HK-2 (cell line): ENCODE results near the gene GBE1.
"Not testable (repeated sequence)": the region's sequence is repeated elsewhere in the genome, so short reads cannot be mapped to it uniquely, and the experiment has no call there.

Source experiments
- DNase-seq: peaks from one replicate; pipeline ENCODE4 v3.0.0-alpha.2; 2018; ENCODE audit not compliant: unreplicated experiment

The GBE1 gene

DNA sequence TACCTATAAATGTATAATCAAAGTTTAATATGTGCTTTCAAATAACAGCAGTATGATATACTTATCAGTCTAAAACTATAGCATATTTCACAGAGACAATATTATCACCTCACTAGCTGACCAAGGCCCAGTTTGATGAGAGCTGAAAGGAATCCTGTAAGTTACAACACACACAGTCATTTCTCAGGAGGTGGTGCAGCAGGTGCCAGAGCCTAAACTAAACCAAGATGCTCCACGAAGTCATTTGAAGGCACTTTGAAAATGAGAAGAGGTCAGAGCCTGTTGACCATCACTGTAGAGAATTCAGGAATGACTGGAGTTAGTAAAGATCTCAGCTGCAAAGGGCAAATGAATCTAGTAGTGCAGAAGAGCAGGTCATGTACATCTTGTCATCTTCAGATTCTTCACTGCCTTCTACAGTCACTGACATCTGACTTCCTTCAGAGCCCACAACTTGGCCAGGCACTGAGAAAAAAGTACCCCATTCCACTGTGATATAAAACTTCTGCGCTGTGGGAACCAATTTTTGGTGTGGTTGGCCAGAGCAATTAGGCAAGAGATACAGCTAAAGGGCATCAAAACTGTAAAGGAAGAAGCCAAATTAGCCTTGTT is 7.9 kb downstream of the GBE1 start:
- no peak for DNase-seq

DNA sequence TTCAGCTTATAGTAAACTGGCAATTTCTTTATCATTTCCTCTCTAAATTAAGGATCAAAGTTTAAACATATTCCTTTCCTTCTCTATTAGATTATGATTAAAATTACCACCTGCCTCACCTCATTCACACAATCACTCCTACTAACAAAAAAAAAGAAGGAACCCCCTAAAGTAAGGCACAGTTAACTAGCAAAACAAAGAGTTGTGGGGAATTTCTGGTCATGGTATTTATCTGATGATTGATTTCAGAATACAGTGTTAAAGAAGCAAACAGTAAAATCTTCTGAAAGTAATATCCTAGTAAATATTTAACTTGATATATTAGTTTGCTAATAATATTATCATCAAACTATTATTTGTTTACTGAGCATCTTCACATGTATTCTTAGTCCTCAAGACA is 8.8 kb downstream of the GBE1 start:
- DNase-seq = no peak

DNA sequence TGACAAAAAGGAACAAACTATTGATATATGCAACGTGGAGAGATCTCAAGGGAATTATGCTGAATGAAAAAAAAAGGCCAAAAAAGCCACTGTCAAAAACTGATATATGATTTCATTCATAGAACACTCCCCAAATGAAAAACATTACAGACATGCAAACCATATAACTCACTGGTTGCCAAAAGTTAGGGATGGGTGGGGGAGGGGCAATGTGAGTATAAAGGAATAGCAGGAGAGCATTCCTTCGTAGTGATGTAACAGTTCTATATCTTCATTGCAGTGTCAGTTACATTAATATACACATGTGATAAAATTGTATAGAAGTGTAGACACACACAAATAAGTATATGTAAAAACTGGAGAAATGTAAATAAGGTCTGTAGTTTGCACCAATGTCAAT is 12.2 kb downstream of the GBE1 start:
- DNase-seq = no peak

DNA sequence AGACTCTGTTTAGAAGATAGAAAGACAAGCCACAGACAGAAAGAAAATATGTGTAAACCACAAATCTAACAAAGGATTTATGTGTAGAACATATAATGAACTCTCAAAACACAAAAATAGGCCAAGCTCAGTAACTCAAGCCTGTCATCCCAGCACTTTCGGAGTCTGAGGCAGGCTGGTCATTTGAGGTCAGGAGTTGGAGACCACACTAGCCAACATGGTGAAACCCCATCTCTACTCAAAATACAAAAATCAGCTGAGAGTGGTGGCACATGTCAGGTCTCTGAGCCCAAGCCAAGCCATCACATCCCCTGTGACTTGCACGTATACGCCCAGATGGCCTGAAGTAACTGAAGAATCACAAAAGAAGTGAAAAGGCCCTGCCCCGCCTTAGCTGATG is 14.2 kb downstream of the GBE1 start:
- not testable (repeated sequence) for DNase-seq

DNA sequence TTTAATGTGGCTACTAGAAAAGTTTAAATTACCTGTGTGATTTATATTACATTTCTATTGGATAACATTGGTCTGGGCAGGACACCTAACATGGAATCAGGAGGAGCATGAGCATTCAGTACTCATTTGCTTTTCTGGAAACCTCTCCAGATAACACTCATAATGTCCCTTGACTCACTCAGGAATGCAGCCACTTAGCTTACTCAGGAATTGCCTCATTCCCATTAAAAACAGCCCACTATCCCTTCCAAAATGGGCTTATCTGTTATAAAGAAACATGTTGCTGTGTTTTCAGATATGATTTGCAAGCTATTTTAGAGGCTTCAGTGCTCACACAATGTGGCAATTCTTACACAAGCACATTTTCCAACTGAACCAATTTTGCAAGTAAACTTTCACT is 17.1 kb downstream of the GBE1 start:
- DNase-seq = no peak

DNA sequence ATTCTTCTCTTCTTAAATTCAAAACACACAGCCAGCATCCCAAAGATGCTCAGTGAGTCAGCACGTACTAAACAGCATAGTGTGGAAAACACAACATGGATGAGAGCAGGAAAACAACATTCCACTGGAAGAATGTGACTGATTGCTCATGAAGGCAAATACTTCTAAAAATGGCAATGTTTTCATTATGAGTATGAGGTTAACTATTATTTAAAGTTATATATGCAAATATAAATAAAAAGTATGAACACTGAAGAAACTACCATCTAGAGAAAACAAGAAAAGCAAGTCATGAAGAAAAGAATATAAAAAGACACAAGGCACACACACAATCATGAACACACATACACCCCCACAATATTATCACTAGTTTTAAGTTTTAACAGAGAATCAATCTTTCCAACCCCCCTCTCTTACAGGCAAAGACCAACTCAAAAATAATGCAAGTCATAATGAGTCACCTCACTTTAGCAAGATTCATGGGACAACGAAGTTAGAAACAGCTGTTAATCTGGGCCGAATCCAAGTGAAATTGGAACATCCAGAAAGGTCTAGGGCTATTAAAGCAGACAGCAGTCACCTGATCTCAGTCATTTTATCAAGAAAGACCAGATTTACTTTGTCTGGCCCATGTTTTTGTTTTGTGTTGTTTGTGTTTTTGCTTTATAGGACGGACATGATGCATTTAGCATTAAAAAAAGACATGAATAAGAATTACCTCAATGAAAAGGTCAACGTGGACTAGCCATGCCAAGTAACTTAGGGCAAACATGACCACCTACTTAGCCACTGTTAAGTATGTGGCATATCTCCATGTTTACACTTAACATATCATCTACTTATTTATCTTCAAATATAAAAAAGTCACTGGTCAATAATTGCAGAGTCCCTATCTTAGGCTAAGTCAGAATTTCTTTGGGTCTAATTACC is 18.1 kb downstream of the GBE1 start:
- no peak for DNase-seq

DNA sequence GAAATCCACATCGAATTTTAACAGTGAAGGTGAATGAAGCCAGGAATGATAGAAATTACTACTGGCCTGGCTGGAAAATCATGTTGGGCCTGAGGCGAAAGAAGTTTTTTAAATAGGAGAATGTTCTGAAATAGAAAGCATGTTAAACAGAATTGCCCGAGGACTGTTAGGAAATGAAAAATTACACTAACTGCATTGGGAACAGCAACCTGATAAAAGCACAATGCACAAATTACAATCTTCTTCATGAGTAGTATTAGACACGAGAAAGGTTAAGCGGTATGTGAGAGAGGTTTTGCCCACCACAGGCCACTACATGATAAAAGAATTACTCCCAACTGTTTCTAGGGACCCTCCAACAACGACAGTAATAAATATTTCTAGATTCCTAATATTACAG is 18.9 kb downstream of the GBE1 start:
- no peak for DNase-seq

DNA sequence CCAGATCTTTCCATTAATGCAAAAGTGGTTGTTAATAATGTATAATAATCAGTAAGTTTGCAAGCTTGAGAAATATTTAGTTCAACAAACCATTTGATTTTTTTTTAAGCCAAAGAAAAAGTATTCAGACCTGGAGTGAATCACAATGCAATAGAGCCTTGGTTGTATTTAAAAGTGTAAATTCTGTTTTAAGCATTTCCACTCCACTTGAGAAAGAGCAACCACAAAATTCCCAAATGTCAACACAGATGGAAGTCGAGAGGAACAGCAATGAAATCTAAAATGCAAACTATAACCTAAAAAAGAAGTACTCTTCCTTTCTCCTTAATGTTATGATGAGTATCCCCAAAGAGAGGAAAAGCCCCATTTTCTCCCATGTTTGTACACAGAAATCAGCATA is 20.2 kb downstream of the GBE1 start:
- DNase-seq = no peak

DNA sequence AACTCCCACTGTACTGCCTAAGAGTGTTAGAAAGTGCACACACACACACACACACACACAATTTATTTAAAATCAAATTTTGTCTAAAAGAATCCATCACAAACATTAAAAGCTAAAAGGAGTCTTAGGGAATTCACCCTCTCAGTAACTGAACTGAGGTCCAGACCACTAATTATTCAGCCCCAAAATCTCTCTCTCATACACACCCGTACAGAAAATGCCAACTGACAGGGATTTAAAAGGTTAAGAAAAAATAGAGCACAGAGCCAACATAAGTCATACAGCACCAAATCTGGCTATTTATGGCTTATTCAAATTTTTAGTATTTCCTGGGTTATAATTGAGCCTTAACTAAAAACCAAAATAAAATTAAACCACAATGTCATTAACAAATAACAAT is 20.7 kb downstream of the GBE1 start:
- DNase-seq = no peak

DNA sequence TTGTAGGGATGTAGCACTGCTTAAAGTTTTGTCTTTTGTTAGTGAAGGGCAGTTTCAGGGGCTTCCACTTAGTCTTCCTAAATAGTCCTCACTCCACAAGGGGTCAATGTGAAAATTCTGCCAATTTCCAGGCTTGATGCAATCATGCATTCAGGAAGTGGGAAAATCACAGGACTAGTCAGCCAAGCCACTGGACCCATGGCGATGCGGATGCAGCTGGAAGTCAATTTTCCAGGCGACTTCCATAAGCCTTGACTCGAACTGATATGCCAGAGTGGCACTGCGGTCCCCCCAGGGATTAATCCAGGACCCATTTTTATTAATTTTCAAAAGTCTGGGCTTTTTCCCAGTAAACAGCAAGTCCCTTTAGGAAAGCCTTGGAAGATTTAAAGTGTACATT is 26.1 kb downstream of the GBE1 start:
- DNase-seq = no peak

DNA sequence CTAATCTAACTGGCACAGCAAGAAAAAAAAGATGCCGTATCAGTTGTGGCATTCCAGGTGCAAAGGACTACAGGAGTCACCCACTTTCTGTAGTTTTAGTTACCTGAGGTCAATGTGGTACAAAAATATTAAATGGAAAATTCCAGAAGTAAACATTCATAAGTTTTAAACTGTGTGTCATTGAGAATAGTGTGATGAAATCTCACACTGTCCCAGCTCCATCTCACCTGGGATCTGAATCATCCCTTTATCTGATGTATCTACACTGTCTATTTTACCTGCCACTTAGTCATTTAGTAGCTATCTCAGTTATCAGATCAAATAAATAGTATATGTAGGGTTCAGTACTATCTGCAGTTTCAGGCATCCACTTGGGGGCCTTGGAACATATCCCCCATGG is 26.7 kb downstream of the GBE1 start:
- no peak for DNase-seq

DNA sequence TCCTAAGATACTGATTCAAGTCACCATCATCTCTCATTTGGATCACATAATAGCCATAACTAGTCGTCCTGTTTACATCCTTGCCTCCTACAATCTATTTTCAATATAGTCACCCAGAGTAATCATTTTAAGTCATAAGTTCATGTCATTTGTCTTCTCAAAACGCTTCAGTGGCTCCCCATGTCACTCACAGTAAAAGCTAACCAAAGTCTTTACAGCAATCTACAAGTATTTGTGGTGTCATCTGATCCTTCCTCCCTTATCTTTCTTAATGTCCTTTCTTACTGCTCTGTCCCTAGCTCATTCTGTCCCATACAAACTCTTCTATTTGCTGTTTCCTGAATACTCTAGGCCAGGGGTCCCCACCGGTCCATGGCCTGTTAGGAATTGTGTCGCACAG is 28.8 kb downstream of the GBE1 start:
- no peak for DNase-seq

DNA sequence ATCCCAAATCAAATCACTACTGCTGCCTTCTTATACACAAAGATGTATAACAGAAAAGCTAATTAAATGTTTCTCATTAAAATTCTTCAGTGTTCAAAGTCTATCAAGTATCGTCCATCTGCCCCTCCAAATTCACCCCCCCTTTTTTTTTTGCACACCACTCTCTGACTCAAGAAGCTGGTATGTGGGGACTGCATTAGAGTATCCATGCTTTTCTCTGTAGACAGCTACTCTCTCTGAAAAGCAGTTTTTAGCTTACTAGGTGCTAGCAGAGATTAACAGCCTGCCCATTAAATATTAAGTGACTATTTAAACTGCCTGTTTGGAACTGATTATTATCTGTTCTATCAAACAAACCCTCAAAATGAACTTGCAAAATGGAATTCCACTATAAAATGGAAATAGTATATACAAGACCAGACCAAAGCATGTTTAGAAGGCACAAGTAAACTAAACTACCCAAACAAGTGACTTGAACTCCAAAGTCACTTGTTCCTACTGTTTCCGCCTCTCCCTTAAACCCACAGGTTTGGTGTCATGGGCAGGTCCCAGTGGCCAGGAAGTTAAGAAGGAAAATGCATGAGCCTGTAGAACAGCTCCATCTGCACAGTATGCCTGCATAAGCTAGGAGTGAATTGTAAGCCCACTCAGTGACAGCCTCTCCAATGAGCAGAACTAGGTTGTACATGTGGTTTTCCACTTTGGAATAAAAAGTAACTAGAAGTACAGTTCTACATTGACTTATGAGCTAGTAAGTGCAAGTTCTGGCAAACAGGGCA is 32.5 kb downstream of the GBE1 start:
- DNase-seq = no peak

DNA sequence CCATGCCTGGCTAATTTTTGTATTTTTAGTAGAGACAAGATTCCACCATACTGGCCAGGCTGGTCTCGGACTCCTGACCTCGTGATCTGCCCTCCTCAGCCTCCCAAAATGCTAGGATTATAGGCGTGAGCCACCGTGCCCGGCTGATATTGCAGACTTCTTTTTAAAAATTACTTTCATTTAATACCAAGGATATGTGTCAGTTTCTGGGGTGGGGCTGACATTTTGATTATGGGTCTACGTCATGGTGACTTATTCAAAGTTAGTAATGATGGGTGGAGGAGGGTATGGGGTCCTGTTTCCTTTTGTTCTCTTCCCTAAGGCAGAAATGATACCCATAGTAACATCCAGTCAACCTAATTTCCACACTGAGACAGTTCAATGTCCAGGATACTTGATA is 34.7 kb downstream of the GBE1 start:
- DNase-seq = no peak

DNA sequence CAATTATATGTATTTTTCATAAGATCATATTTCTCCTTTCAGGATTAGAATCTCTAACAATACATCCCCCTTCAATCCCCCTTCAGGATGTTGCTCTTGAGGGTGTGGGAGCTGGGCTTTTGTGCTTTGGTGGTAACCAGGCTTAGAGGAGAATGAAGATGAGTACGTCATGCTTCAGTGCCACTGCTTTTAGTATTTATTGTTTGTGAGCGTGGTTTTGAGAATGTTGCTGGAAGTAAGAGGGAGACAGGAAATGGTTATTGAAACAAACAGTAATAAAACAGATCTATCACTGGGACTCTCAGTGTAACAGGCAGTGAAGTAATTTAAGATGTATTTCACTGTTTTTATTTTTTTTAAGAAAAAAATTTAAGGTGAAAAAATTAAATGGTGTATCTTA is 35.3 kb downstream of the GBE1 start:
- DNase-seq = no peak

DNA sequence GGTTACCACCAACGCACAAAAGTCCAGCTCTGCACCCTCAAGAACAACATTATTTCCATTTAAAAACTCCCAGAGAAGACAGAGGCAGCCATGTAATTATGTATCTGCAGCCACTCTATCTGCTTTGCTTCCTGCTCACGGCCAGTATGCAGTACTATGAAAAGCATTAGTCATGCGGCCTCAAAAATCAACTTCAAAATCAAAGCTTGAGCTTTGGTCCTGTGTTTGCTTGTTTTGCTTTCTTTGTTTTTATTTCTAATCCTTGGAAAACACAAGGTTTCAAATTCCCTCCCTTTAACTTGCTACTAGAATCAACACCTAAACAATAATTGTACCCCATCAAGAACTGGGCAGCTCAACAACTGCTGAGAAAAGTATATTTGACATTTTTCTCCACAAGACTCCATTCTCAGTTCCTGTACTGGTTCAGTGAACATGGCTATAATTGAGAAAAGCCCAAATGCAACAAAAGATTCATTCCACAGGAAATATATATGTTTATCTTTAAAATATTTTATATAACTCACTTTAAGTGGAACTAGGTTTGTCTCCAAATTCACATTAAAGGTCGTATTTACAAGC is 37.6 kb downstream of the GBE1 start:
- DNase-seq = no peak

DNA sequence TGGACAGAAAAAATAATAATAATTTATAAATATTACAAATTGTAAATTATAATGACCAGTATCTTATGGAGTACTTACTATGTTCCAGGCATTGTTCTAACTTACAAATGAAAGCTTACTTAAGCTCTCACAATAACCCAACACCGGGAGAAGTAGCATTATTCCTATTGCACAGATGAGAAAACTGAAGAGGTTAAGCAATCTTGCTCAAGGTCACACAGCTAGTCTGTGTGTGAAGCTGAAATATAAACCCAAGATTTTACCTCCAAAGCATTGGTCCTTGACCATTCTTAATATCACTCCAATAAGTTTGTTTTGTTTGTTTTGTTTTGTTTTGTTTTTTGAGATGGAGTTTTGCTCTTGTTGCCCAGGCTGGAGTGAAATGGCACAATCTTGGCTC is 43.1 kb downstream of the GBE1 start:
- no peak for DNase-seq

DNA sequence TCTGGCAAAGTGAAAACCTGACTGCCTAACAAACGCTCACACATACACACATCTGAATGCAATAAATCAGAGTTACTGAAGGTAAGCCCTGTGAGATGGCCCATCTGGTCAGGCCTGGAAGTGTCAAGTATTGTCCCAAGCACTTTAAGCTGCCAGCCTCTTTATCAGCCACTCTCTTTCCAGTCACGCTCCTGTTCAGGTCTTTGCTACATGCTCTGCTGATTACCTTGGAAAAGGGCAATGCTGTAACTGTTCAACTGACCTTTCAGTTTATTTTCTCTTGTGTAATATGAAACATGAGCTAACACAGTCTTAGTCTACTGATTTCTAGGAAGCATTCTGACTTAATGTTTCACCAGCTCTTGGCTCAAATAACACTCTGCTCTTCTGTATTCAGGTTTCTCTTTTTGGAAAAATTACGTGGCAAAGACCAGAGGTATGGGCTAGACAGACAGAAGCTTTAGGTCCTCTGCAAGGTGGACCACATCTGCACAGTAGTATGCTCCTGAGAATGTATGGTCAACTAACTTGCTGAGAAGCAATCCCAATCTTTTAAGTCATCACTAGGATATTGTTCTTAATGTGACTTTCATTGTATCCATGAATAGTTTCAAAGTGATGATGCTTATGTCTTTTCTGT is 44.5 kb downstream of the GBE1 start:
- DNase-seq = peak; percentile 31

DNA sequence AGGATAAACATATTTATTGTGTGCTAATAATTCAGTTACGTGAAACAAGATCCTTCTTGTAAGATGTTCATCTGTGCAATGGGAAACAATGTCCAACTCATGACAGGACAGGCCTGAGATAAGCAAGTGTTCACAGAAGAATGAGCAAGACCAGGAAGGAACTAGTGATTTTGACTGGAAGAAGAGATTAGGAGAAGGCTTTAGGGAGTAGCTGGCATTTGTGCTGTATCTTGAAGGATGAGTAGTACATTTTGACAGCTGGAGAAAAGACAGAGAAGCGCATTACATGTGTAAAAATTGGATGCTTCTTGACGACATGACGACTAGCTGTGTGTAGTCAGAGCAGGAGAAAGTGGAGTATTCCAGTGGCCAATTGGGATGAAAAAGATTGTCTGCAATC is 48.4 kb downstream of the GBE1 start:
- DNase-seq = no peak

DNA sequence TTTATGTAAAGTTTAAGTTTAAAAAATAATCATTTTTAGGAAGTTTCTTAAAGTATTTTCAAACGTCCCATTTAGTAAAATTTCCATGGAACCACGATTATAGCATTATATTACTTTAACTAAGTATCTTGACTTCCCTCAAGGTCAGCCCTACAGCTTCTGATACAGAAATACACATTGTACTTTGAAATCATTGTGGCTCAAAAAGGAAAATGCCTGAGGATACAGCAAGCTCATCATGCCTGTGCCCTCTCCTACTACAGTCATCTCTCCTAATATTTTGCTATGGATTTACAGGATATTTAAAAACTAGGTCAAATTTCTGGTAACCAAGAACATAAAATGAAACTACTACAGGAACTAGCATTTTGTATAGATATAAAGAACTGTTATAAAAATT is 51.8 kb downstream of the GBE1 start:
- DNase-seq = no peak

DNA sequence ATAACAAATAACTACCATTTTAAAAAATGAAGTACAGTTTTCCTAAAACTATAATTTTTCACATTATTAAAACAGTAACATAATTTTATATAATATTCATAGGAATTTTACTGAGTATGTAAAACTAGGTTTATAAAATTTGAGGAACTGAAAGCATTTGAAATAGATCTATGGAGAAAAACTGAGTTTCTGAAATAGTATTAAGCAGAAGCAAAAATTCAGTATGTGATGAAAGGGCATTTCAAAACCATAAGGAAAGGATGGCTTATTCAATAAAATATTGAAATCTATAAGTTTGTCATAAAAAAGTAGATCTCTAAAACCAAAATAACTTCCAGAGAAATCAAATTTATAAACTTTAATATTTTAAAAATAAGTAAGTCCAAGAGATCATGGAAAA is 53.4 kb downstream of the GBE1 start:
- no peak for DNase-seq

DNA sequence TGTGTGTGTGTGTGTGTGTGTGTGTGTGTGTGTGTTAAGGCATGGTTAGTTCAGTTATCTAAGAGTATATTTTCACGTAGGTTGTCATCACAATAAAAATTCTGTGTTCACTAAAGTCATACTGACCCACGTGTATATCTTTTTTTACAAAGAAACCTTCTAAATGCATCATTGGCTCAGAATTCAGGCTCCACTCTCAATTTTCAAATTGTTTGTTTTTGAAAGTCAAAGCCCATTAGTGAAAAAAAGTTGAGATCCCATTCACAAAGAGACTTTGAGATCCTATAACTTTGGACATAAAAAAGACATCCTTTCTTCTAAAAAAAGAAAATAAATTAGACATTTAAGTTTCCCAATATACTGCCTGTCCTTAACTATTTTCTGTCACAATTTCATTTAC is 59.3 kb downstream of the GBE1 start:
- no peak for DNase-seq
